Neural progenitor cell (in vitro differentiated cells): ENCODE data around the gene PITX3. TPM values are rescaled to one million over a fixed set of nuclear protein-coding genes. Genes with fewer than 3 reads are reported as not detected.

ENCODE experiments used
- DNase-seq: peaks from one replicate; pipeline ENCODE4 v3.0.0-alpha.2; 2016; ENCODE audit warnings: low spot score
- H2AFZ ChIP-seq: fragments of 200-600 bp; sonication (generic); replicated peaks from 2 replicates; pipeline ENCODE4 v1.6.1; 2016; ENCODE audit warnings: antibody characterized with exemption
- H3F3A ChIP-seq: fragments of 200-600 bp; sonication (generic); 2 replicates; pipeline ENCODE4 v1.6.1; 2016; ENCODE audit warnings: antibody characterized with exemption, low read depth
- H3K27ac ChIP-seq: fragments of 200-600 bp; sonication (generic); 2 replicates; pipeline ENCODE4 v1.5.1; 2016; ENCODE audit warnings: mild to moderate bottlenecking
- H3K27me3 ChIP-seq: fragments of 200-600 bp; sonication (generic); 2 replicates; pipeline ENCODE4 v1.6.1; 2016; ENCODE audit warnings: mild to moderate bottlenecking, moderate library complexity
- H3K36me3 ChIP-seq: fragments of 200-600 bp; sonication (generic); 2 replicates; pipeline ENCODE4 v1.5.1; 2016
- H3K4me1 ChIP-seq: fragments of 200-600 bp; sonication (generic); 2 replicates; pipeline ENCODE4 v1.6.1; 2016; ENCODE audit warnings: mixed run types
- H3K4me2 ChIP-seq: fragments of 200-600 bp; sonication (generic); 2 replicates; pipeline ENCODE4 v1.6.1; 2016
- H3K4me3 ChIP-seq: fragments of 200-600 bp; sonication (generic); 2 replicates; pipeline ENCODE4 v1.5.1; 2016
- H3K79me2 ChIP-seq: fragments of 200-600 bp; sonication (generic); 2 replicates; pipeline ENCODE4 v1.6.1; 2016; ENCODE audit warnings: low read depth
- H3K9ac ChIP-seq: fragments of 200-600 bp; sonication (generic); 2 replicates; pipeline ENCODE4 v1.6.1; 2016
- H3K9me3 ChIP-seq: fragments of 200-600 bp; sonication (generic); 2 replicates; pipeline ENCODE4 v1.5.1; 2016; ENCODE audit warnings: low read depth
- H4K20me1 ChIP-seq: fragments of 200-600 bp; sonication (generic); 2 replicates; pipeline ENCODE4 v1.6.1; 2016; ENCODE audit warnings: low read depth
- H3K27ac Mint-ChIP-seq: 3 replicates; pipeline ENCODE4 v1.8.0; 2021; ENCODE audit warnings: mixed read lengths
- H3K27me3 Mint-ChIP-seq: 2 replicates; pipeline ENCODE4 v1.8.0; 2022; ENCODE audit warnings: low read depth, mild to moderate bottlenecking, inconsistent platforms, moderate library complexity, mixed read lengths; ENCODE audit not compliant: insufficient read depth
- H3K36me3 Mint-ChIP-seq: 3 replicates; pipeline ENCODE4 v1.8.0; 2021; ENCODE audit warnings: mixed read lengths
- H3K4me1 Mint-ChIP-seq: 3 replicates; pipeline ENCODE4 v1.8.0; 2021; ENCODE audit warnings: mixed read lengths
- H3K4me3 Mint-ChIP-seq: 3 replicates; pipeline ENCODE4 v1.8.0; 2021; ENCODE audit warnings: mild to moderate bottlenecking, moderate library complexity, mixed read lengths
- H3K9me3 Mint-ChIP-seq: 3 replicates; pipeline ENCODE4 v1.8.0; 2020; ENCODE audit warnings: mixed read lengths
- EZH2 ChIP-seq: fragments of 200-600 bp; sonication (generic); IDR thresholded peaks from 2 replicates; pipeline ENCODE4 v1.6.1; 2017; ENCODE audit warnings: antibody characterized with exemption, mild to moderate bottlenecking, moderate library complexity
- EZH2phosphoT487 ChIP-seq: fragments of 200-600 bp; sonication (generic); IDR thresholded peaks from 2 replicates; pipeline ENCODE4 v1.6.1; 2017; ENCODE audit warnings: antibody characterized with exemption
- total RNA-seq: library from RNA; depleted of rRNA; stranded (reverse); fragments of >200 nt; gene quantifications from 2 replicates; pipeline ENCODE4 v1.2.3, GENCODE V29; 2015; ENCODE audit warnings: low replicate concordance
- TF ChIP-seq, protein P1 (sequence below): fragments of 200-600 bp; sonication (generic); IDR thresholded peaks from 2 replicates; pipeline ENCODE4 v1.5.1; 2017; ENCODE audit warnings: antibody characterized with exemption, mild to moderate bottlenecking

The PITX3 gene
- total RNA-seq, 1 donor from 2014 or later = not detected

DNA sequence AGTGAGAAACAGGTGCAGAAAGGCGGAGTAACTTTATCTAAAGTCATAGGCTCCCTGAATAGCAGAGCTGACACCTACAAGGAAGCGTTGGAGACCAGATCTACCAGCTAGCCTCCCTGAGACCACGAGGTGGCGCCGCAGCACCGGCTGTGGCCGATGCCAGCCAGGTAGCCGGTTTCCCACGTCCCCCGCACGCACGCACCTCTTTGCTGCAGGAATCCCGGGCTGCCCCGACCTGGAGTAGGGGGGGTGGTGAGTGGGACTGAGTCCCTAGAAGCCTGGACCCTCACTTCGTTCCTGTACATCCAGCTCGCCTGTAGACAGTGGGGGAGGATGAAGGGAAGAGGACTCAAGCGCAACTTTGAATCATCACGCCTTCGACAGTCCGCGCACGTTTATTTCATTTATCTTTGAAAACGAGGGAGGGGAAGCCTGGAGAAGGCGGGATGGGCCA, 11.5 kb downstream of the PITX3 start:
- H3K27ac Mint-ChIP-seq = no peak overlapping the region
- H3K4me1 Mint-ChIP-seq = peaks cover 25% of the 10 kb centered on the region
- Histone ChIP-seq H3K9me3 (no peaks in the 10 kb centered on the region), H3K27ac (no peak overlapping the region), H3K4me1 (no peaks in the 10 kb centered on the region), H2AFZ (no peak overlapping the region), H3K4me3 (peak overlapping the region; percentile 54), H3K36me3 (no peaks in the 10 kb centered on the region), H3K9ac (no peak overlapping the region), H3K4me2 (peak overlapping the region; percentile 85), H4K20me1 (peaks cover 16% of the 10 kb centered on the region), H3F3A (peaks cover 21% of the 10 kb centered on the region), H3K79me2 (no peaks in the 10 kb centered on the region), H3K27me3 (peaks cover 100% of the 10 kb centered on the region)
- peak; percentile 93 for DNase-seq
- peak overlapping the region; percentile 83 for H3K4me3 Mint-ChIP-seq
- TF ChIP-seq EZH2phosphoT487 = no peak
- TF ChIP-seq, protein P1, sequence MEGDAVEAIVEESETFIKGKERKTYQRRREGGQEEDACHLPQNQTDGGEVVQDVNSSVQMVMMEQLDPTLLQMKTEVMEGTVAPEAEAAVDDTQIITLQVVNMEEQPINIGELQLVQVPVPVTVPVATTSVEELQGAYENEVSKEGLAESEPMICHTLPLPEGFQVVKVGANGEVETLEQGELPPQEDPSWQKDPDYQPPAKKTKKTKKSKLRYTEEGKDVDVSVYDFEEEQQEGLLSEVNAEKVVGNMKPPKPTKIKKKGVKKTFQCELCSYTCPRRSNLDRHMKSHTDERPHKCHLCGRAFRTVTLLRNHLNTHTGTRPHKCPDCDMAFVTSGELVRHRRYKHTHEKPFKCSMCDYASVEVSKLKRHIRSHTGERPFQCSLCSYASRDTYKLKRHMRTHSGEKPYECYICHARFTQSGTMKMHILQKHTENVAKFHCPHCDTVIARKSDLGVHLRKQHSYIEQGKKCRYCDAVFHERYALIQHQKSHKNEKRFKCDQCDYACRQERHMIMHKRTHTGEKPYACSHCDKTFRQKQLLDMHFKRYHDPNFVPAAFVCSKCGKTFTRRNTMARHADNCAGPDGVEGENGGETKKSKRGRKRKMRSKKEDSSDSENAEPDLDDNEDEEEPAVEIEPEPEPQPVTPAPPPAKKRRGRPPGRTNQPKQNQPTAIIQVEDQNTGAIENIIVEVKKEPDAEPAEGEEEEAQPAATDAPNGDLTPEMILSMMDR = peak; percentile 97
- TF ChIP-seq EZH2 = no peak
- peaks cover 41% of the 10 kb centered on the region for H3K27me3 Mint-ChIP-seq
- H3K9me3 Mint-ChIP-seq = peaks cover 2% of the 10 kb centered on the region
- no peaks in the 10 kb centered on the region for H3K36me3 Mint-ChIP-seq

DNA sequence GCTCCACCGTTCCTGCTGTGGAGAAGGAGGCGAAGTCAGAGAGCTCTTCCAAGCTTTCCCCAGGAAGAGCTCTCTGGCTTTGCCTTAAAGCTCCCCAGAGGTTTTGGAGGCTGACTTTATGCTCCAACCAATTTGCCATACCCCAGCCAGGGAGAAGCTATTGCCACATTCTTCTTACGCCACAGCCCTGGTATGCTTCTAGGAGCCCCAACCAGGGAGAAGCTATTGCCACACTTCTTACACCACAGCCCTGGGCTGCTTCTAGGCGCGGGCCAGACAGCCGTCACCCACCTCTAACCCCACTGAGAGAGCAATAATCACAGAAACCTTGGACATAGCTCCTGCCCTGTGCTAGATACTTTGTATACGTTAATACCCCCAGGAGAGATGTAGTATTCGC, 14.3 kb downstream of the PITX3 start:
- no peaks in the 10 kb centered on the region for H3K36me3 ChIP-seq
- H3K9ac ChIP-seq = no peak overlapping the region
- TF ChIP-seq EZH2 (no peak), EZH2phosphoT487 (no peak)
- TF ChIP-seq, protein P1 = no peak
- no peak overlapping the region for H3K4me2 ChIP-seq
- Mint-ChIP-seq H3K27ac (no peak overlapping the region), H3K27me3 (peaks cover 33% of the 10 kb centered on the region), H3K4me3 (no peak overlapping the region), H3K9me3 (peaks cover 2% of the 10 kb centered on the region), H3K4me1 (peaks cover 14% of the 10 kb centered on the region), H3K36me3 (no peaks in the 10 kb centered on the region)
- H3K4me1 ChIP-seq = no peaks in the 10 kb centered on the region
- peaks cover 100% of the 10 kb centered on the region for H3K27me3 ChIP-seq
- no peaks in the 10 kb centered on the region for H3K9me3 ChIP-seq
- H3F3A ChIP-seq = peaks cover 21% of the 10 kb centered on the region
- no peak overlapping the region for H3K4me3 ChIP-seq
- no peak for DNase-seq
- H4K20me1 ChIP-seq = peaks cover 4% of the 10 kb centered on the region
- no peaks in the 10 kb centered on the region for H3K79me2 ChIP-seq
- no peak overlapping the region for H2AFZ ChIP-seq
- H3K27ac ChIP-seq = no peak overlapping the region

DNA sequence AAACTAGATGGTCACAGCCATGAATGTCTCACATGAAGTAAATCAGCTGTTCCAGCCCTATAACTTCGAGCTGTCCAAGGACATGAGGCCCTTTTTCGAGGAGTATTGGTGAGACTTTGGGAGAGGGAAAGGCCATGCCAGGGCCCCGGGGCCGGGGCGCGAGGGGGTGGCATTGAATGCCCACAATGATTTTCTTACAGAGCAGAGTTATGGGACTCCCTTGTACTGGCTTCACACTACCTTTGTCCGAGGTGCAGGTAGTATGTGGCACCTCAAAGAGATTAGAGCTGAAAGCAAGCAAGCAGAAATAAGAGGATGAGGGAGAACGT, 14.8 kb downstream of the PITX3 start:
- Histone ChIP-seq H3K4me3 (no peak overlapping the region), H3K27me3 (peaks cover 100% of the 10 kb centered on the region)
- H3K27me3 Mint-ChIP-seq = peaks cover 29% of the 10 kb centered on the region

More for the DNA sequence above, 14.8 kb downstream of the PITX3 start:
- Mint-ChIP-seq H3K4me3 (peak overlapping the region; percentile 80), H3K9me3 (peaks cover 2% of the 10 kb centered on the region), H3K4me1 (peaks cover 14% of the 10 kb centered on the region), H3K36me3 (no peaks in the 10 kb centered on the region), H3K27ac (no peak overlapping the region)
- Histone ChIP-seq H4K20me1 (no peaks in the 10 kb centered on the region), H3K36me3 (no peaks in the 10 kb centered on the region), H3K9ac (no peak overlapping the region), H3K9me3 (no peaks in the 10 kb centered on the region), H3K4me1 (no peaks in the 10 kb centered on the region), H3F3A (peaks cover 15% of the 10 kb centered on the region), H3K4me2 (peak overlapping the region; percentile 5), H3K27ac (no peak overlapping the region), H2AFZ (peak overlapping the region; percentile 28), H3K79me2 (no peaks in the 10 kb centered on the region)
- DNase-seq = no peak
- TF ChIP-seq, protein P1 = no peak
- TF ChIP-seq EZH2 = no peak
- no peak for TF ChIP-seq EZH2phosphoT487
